ENCODE data around the gene C12orf60. TPM values are rescaled to one million over a fixed set of nuclear protein-coding genes. Genes with fewer than 3 reads are reported as not detected.

Gene C12orf60
- total RNA-seq, 2 experiments from 2014 or later, result 1.6 to 1.9 TPM

- Mint-ChIP-seq H3K4me3 (no peak overlapping the region), H3K9me3 (ENCODE audit: low read depth) (no peaks in the 10 kb centered on the region), H3K4me1 (peaks cover 10% of the 10 kb centered on the region), H3K27ac (no peak overlapping the region), H3K27me3 (no peaks in the 10 kb centered on the region), H3K36me3 (peaks cover 38% of the 10 kb centered on the region)
- CTCF ChIA-PET, result interaction anchor here (1.0 kb wide), 1 partner anchor 211 kb away, joined by 3 read pairs; no protein-coding TSS in a partner anchor
- no peak for DNase-seq
- ATAC-seq, result no peak
Measured at GRCh38 chr12:14784471-14784870, 19.0 kb upstream of the C12orf60 start.

GRCh38 chr12:14785568-14785967 lies 17.9 kb upstream of the C12orf60 start:
- H3K9me3 Mint-ChIP-seq (ENCODE audit: low read depth), result no peaks in the 10 kb centered on the region
- CTCF ChIA-PET, result no interaction called here
- no peaks in the 10 kb centered on the region for H3K27me3 Mint-ChIP-seq
- DNase-seq (no peak), ATAC-seq (no peak)
- peaks cover 5% of the 10 kb centered on the region for H3K4me1 Mint-ChIP-seq
- peaks cover 49% of the 10 kb centered on the region for H3K36me3 Mint-ChIP-seq
- no peak overlapping the region for H3K27ac Mint-ChIP-seq
- no peak overlapping the region for H3K4me3 Mint-ChIP-seq

- ATAC-seq (no peak), DNase-seq (no peak)
- CTCF ChIA-PET, result interaction anchor here (0.9 kb wide), 1 partner anchor 71 kb away, joined by 3 read pairs; no protein-coding TSS in a partner anchor
- Mint-ChIP-seq H3K4me3 (no peak overlapping the region), H3K9me3 (ENCODE audit: low read depth) (no peaks in the 10 kb centered on the region), H3K4me1 (peaks cover 3% of the 10 kb centered on the region), H3K36me3 (peaks cover 69% of the 10 kb centered on the region), H3K27me3 (no peaks in the 10 kb centered on the region), H3K27ac (no peak overlapping the region)
Measured at GRCh38 chr12:14795028-14795448, 8.4 kb upstream of the C12orf60 start.

- Mint-ChIP-seq H3K27me3 (no peaks in the 10 kb centered on the region), H3K36me3 (peaks cover 31% of the 10 kb centered on the region), H3K4me1 (peaks cover 20% of the 10 kb centered on the region), H3K9me3 (ENCODE audit: low read depth) (no peaks in the 10 kb centered on the region), H3K27ac (no peak overlapping the region), H3K4me3 (no peak overlapping the region)
- CTCF ChIA-PET, result interaction anchor here (0.6 to 7.4 kb wide), 6 partner anchors 9 to 419 kb away, joined by 3 to 81 read pairs (median 4); partner anchors contain the start of gene RERG
- ATAC-seq (no peak), DNase-seq (no peak)
Measured at GRCh38 chr12:14802247-14802646, 1.2 kb upstream of the C12orf60 start.

- H3K36me3 Mint-ChIP-seq, result peaks cover 27% of the 10 kb centered on the region
- CTCF ChIA-PET, result interaction anchor here (0.6 to 7.4 kb wide), 9 partner anchors 10 to 419 kb away, joined by 3 to 81 read pairs (median 4); partner anchors contain the start of gene RERG
- DNase-seq (no peak), ATAC-seq (no peak)
- no peak overlapping the region for H3K4me3 Mint-ChIP-seq
- no peaks in the 10 kb centered on the region for H3K27me3 Mint-ChIP-seq
- no peaks in the 10 kb centered on the region for H3K9me3 Mint-ChIP-seq (ENCODE audit: low read depth)
- H3K27ac Mint-ChIP-seq, result no peak overlapping the region
- peaks cover 20% of the 10 kb centered on the region for H3K4me1 Mint-ChIP-seq
Measured at GRCh38 chr12:14802721-14803010, 804 bp upstream of the C12orf60 start.

GRCh38 chr12:14803830-14804160 lies 325 bp downstream of the C12orf60 start:
- peaks cover 20% of the 10 kb centered on the region for H3K4me1 Mint-ChIP-seq
- no peak overlapping the region for H3K27ac Mint-ChIP-seq
- H3K36me3 Mint-ChIP-seq, result peaks cover 18% of the 10 kb centered on the region
- H3K4me3 Mint-ChIP-seq, result no peak overlapping the region
- H3K27me3 Mint-ChIP-seq, result no peaks in the 10 kb centered on the region
- DNase-seq (no peak), ATAC-seq (peak; percentile 10)
- CTCF ChIA-PET, result interaction anchor here (1.2 to 7.4 kb wide), 8 partner anchors 9 to 417 kb away, joined by 3 to 81 read pairs (median 5); partner anchors contain the start of gene RERG
- no peaks in the 10 kb centered on the region for H3K9me3 Mint-ChIP-seq (ENCODE audit: low read depth)

- H3K9me3 Mint-ChIP-seq (ENCODE audit: low read depth), result no peaks in the 10 kb centered on the region
- no peaks in the 10 kb centered on the region for H3K36me3 Mint-ChIP-seq
- CTCF ChIA-PET, result interaction anchor here (0.7 to 2.3 kb wide), 9 partner anchors 12 to 411 kb away, joined by 3 to 7 read pairs (median 5); partner anchors contain the start of genes ERP27 and RERG
- H3K4me3 Mint-ChIP-seq, result no peak overlapping the region
- H3K27ac Mint-ChIP-seq, result no peak overlapping the region
- no peaks in the 10 kb centered on the region for H3K27me3 Mint-ChIP-seq
- ATAC-seq, result no peak
- DNase-seq, result no peak
- H3K4me1 Mint-ChIP-seq, result peaks cover 11% of the 10 kb centered on the region
Measured at GRCh38 chr12:14810167-14810952, 6.9 kb downstream of the C12orf60 start.

GRCh38 chr12:14810953-14811483 lies 7.5 kb downstream of the C12orf60 start:
- DNase-seq (no peak), ATAC-seq (no peak)
- Mint-ChIP-seq H3K4me1 (peaks cover 11% of the 10 kb centered on the region), H3K4me3 (no peak overlapping the region), H3K27ac (no peak overlapping the region), H3K36me3 (no peaks in the 10 kb centered on the region), H3K9me3 (ENCODE audit: low read depth) (no peaks in the 10 kb centered on the region), H3K27me3 (no peaks in the 10 kb centered on the region)
- CTCF ChIA-PET, result interaction anchor here (1.3 to 2.3 kb wide), 6 partner anchors 11 to 410 kb away, joined by 3 to 7 read pairs (median 6); partner anchors contain the start of genes ERP27 and RERG

- no peak for DNase-seq
- Mint-ChIP-seq H3K36me3 (no peaks in the 10 kb centered on the region), H3K27ac (no peak overlapping the region), H3K9me3 (ENCODE audit: low read depth) (no peaks in the 10 kb centered on the region), H3K27me3 (no peaks in the 10 kb centered on the region), H3K4me1 (peaks cover 11% of the 10 kb centered on the region), H3K4me3 (no peak overlapping the region)
- CTCF ChIA-PET, result interaction anchor here (1.3 to 2.3 kb wide), 5 partner anchors 11 to 410 kb away, joined by 5 to 7 read pairs (median 6); partner anchors contain the start of genes ERP27 and RERG
- no peak for ATAC-seq
Measured at GRCh38 chr12:14811486-14811885, 8.0 kb downstream of the C12orf60 start.

- no peak within 1 kb of the TSS for H3K4me3 Mint-ChIP-seq
- DNase-seq (no peak), ATAC-seq (no peak)
- H3K27me3 Mint-ChIP-seq, result peaks cover 4% of the 10 kb centered on the region
- peaks cover 18% of the 10 kb centered on the region for H3K4me1 Mint-ChIP-seq
- no peak within 1 kb of the TSS for H3K27ac Mint-ChIP-seq
- H3K36me3 Mint-ChIP-seq, result no peaks in the 10 kb centered on the region
- CTCF ChIA-PET, result interaction anchor here (1.8 kb wide), 1 partner anchor 9 kb away, joined by 6 read pairs; no protein-coding TSS in a partner anchor
- H3K9me3 Mint-ChIP-seq (ENCODE audit: low read depth), result no peaks in the 10 kb centered on the region
Measured at GRCh38 chr12:14814014-14814413, 10.5 kb downstream of the C12orf60 start, which contains the start of gene SMCO3. Gene SMCO3, minus strand, starts transcription at chr12:14814182. Its CDS starts 7,502 bp downstream, at chr12:14806680.

GRCh38 chr12:14824012-14824634 lies 20.7 kb downstream of the C12orf60 start:
- no peaks in the 10 kb centered on the region for H3K9me3 Mint-ChIP-seq (ENCODE audit: low read depth)
- ATAC-seq (no peak), DNase-seq (no peak)
- no peaks in the 10 kb centered on the region for H3K27me3 Mint-ChIP-seq
- H3K4me1 Mint-ChIP-seq, result peaks cover 7% of the 10 kb centered on the region
- no peaks in the 10 kb centered on the region for H3K36me3 Mint-ChIP-seq
- CTCF ChIA-PET, result no interaction called here
- no peak overlapping the region for H3K27ac Mint-ChIP-seq
- no peak overlapping the region for H3K4me3 Mint-ChIP-seq

- H3K27ac Mint-ChIP-seq, result no peak overlapping the region
Measured at GRCh38 chr12:14825256-14825655, 21.8 kb downstream of the C12orf60 start.

GRCh38 chr12:14826491-14826890 lies 23.0 kb downstream of the C12orf60 start:
- no peaks in the 10 kb centered on the region for H3K27me3 Mint-ChIP-seq
- H3K36me3 Mint-ChIP-seq, result no peaks in the 10 kb centered on the region
- DNase-seq, result no peak
- CTCF ChIA-PET, result no interaction called here
- ATAC-seq, result no peak
- peaks cover 7% of the 10 kb centered on the region for H3K4me1 Mint-ChIP-seq
- no peak overlapping the region for H3K27ac Mint-ChIP-seq
- H3K4me3 Mint-ChIP-seq, result no peak overlapping the region
- H3K9me3 Mint-ChIP-seq (ENCODE audit: low read depth), result no peaks in the 10 kb centered on the region

More at GRCh38 chr12:14825256-14825655, 21.8 kb downstream of the C12orf60 start:
- Mint-ChIP-seq H3K27me3 (no peaks in the 10 kb centered on the region), H3K4me1 (peaks cover 7% of the 10 kb centered on the region), H3K4me3 (no peak overlapping the region), H3K9me3 (ENCODE audit: low read depth) (no peaks in the 10 kb centered on the region), H3K36me3 (no peaks in the 10 kb centered on the region)
- CTCF ChIA-PET, result interaction anchor here (1.4 kb wide), 1 partner anchor 15 kb away, joined by 3 read pairs; no protein-coding TSS in a partner anchor
- ATAC-seq (no peak), DNase-seq (no peak)
